Activated T-helper 2 cell treated with anti-CD3 and anti-CD28 coated beads, Interferon-gamma antibody, Interleukin-2, Interleukin-4, amounts not matched to agents 10 μg/mL and 5 μg/mL and 100 μg/mL, durations not matched to agents 14 hours and 24 hours and 36 hours (primary cell): Measurements from ENCODE around the gene TMEM88. TPM values are rescaled to one million over a fixed set of nuclear protein-coding genes. Genes with fewer than 3 reads are reported as not detected.

Experiments
- DNase-seq: peaks from one replicate; pipeline ENCODE4 v3.0.0; 2021; ENCODE audit warnings: low spot score
- H3K27ac Mint-ChIP-seq: one replicate; pipeline ENCODE4 v1.8.0; 2021; ENCODE audit warnings: mixed read lengths
- H3K27me3 Mint-ChIP-seq: one replicate; pipeline ENCODE4 v1.8.0; 2021; ENCODE audit warnings: low read depth, mixed read lengths
- H3K36me3 Mint-ChIP-seq: one replicate; pipeline ENCODE4 v1.8.0; 2021; ENCODE audit warnings: low read depth, mixed read lengths
- H3K4me1 Mint-ChIP-seq: one replicate; pipeline ENCODE4 v1.8.0; 2021; ENCODE audit warnings: low read depth, mixed read lengths
- H3K4me3 Mint-ChIP-seq: one replicate; pipeline ENCODE4 v1.8.0; 2021; ENCODE audit warnings: low read depth, mild to moderate bottlenecking, moderate library complexity, mixed read lengths
- H3K9me3 Mint-ChIP-seq: one replicate; pipeline ENCODE4 v1.8.0; 2021; ENCODE audit warnings: mixed read lengths
- intact Hi-C: fragments of 100-400 bp; cut with micrococcal nuclease; formaldehyde crosslinking; loops from one replicate; pipeline ENCODE4 v1.15.1; 2023
- total RNA-seq: library from RNA; stranded (reverse); gene quantifications from 2 replicates; pipeline ENCODE4 v1.2.3, GENCODE V29; 2022

The TMEM88 gene
- total RNA-seq, 1 donor from 2014 or later: 4.1 TPM

GRCh38 chr17:7822126-7822525 lies 32.7 kb upstream of the TMEM88 start:
- no peak overlapping the region for H3K27ac Mint-ChIP-seq
- H3K4me3 Mint-ChIP-seq: no peak overlapping the region
- H3K4me1 Mint-ChIP-seq: peaks cover 8% of the 10 kb centered on the region
- intact Hi-C loops: loop anchor here (1.0 kb wide), 2 partner anchors 12 to 29 kb away; partner anchors contain the start of gene KDM6B
- DNase-seq: no peak
- H3K27me3 Mint-ChIP-seq: peaks cover 9% of the 10 kb centered on the region
- no peaks in the 10 kb centered on the region for H3K9me3 Mint-ChIP-seq
- H3K36me3 Mint-ChIP-seq: no peaks in the 10 kb centered on the region

DNA sequence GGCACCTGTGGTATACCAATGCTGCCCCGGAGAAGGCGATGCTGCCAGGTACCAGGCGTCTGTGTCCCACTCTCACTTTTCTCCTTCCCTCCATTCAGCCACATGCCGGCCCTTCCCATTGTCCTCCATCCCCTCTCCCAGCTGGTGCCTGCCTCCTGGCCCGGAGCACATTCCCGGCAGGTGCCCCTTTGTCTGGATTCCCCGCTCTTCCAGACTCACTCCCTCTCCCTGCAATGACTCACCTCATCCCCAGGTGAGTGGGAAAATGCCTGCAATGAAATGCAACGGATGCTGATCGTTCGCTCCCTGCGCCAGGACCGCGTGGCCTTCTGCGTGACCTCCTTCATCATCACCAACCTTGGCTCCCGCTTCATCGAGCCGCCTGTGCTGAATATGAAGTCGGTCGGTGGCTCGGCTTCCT lies 31.3 kb upstream of the TMEM88 start:
- Mint-ChIP-seq H3K4me3 (no peak overlapping the region), H3K27me3 (peaks cover 18% of the 10 kb centered on the region), H3K36me3 (no peaks in the 10 kb centered on the region), H3K27ac (no peak overlapping the region), H3K9me3 (no peaks in the 10 kb centered on the region), H3K4me1 (peaks cover 8% of the 10 kb centered on the region)
- intact Hi-C loops: no loop called here
- no peak for DNase-seq

DNA sequence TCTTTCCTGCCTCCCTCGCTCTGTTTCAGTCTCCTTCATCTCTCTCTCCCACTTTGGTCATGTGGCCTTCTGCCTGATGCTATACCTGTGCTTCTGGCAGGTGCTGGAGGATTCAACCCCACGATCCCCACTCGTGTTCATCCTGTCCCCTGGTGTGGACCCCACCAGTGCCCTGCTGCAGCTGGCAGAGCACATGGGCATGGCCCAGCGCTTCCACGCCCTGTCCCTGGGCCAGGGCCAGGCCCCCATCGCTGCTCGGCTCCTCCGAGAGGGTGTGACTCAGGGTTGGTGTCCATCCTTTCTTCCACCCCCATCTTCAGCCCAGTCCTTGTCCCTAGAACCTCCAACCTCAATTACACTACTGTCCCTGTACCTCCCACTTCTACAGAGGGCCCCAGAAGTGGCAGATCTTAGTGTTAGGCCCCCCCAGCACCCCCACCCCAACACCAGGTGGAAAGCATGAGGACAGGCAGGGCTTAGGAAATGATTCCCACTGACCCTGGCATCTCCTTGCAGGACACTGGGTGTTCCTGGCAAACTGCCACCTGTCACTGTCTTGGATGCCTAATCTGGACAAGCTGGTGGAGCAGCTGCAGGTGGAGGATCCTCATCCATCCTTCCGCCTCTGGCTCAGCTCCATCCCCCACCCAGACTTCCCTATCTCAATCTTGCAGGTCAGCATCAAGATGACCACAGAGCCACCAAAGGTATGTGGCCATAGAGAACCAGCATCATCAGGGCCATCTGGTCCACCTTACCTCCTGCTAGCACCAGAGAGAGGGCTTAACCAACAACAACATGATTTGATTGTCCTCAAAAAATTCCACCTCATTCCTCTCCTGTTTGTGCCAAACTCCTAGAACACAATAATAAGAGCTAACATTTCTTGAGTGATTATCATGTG lies 30.6 kb upstream of the TMEM88 start:
- H3K36me3 Mint-ChIP-seq: no peaks in the 10 kb centered on the region
- H3K27ac Mint-ChIP-seq: no peak overlapping the region
- intact Hi-C loops: no loop called here
- DNase-seq: no peak
- H3K4me3 Mint-ChIP-seq: no peak overlapping the region
- H3K27me3 Mint-ChIP-seq: peaks cover 19% of the 10 kb centered on the region
- no peaks in the 10 kb centered on the region for H3K9me3 Mint-ChIP-seq
- H3K4me1 Mint-ChIP-seq: peaks cover 8% of the 10 kb centered on the region

DNA sequence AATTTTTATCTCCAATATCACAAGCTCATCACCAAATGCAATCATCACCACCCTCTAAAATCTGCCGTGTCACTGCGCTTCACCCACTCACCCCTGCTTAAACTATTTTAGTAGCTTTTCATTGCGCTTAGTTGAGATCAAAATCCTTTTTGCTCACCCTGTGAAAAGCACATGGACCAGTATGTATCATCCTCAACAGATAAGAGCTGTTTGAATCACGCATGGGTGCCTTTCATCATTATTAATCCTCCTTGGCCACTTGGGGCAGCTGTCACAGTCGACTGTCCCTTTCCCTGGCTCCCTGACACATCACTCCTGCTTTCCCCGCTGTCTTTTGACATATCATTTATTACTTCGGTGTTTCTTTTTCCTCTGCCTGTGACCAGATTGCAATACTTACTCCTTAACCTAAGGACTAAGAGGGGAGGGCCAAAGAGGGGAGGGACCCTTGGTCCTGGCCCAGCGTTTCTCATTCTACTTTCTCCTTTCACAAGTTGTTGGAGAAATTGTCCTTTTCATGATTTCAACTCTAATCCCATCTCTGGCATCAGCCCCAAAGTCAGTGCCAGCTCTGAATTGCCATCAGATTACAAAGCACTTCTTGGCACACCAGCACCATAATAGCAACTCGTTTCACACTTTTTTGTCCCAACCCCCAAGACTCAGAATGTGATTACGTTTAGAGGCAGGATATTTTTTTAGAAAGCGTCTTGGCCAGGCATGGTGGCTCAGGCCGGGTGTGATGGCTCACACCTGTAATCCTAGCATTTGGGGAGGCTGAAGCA lies 29.5 kb upstream of the TMEM88 start:
- Mint-ChIP-seq H3K9me3 (no peaks in the 10 kb centered on the region), H3K4me1 (peaks cover 8% of the 10 kb centered on the region), H3K27ac (no peak overlapping the region), H3K36me3 (no peaks in the 10 kb centered on the region), H3K27me3 (peaks cover 25% of the 10 kb centered on the region), H3K4me3 (no peak overlapping the region)
- DNase-seq: no peak
- intact Hi-C loops: no loop called here

GRCh38 chr17:7830616-7831015 lies 24.2 kb upstream of the TMEM88 start:
- H3K9me3 Mint-ChIP-seq: no peaks in the 10 kb centered on the region
- peaks cover 9% of the 10 kb centered on the region for H3K4me1 Mint-ChIP-seq
- intact Hi-C loops: loop anchor here (10.0 kb wide), 1 partner anchor 346 kb away; the partner anchor contains the start of genes POLR2A and SLC35G6
- H3K4me3 Mint-ChIP-seq: no peak overlapping the region
- no peaks in the 10 kb centered on the region for H3K36me3 Mint-ChIP-seq
- no peak overlapping the region for H3K27ac Mint-ChIP-seq
- DNase-seq: no peak
- peaks cover 29% of the 10 kb centered on the region for H3K27me3 Mint-ChIP-seq

DNA sequence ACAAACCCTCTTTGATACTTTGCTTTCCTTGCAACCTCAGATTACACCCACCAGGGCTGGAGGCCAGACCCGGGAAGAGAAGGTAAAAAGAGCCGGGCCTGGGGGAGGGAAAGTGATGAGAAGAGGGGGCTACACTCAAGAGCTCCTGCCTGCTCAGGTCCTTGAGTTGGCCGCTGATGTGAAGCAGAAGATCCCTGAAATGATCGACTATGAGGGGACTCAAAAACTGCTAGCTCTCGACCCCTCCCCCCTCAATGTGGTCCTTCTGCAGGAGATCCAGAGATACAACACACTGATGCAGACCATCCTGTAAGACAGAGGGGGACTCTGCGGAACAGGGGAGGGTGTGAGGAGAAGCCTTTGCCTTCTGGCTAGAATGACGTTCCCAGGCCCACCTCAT lies 23.6 kb upstream of the TMEM88 start:
- Mint-ChIP-seq H3K4me1 (peaks cover 9% of the 10 kb centered on the region), H3K36me3 (no peaks in the 10 kb centered on the region), H3K27ac (no peak overlapping the region), H3K4me3 (no peak overlapping the region), H3K27me3 (peaks cover 29% of the 10 kb centered on the region), H3K9me3 (no peaks in the 10 kb centered on the region)
- intact Hi-C loops: loop anchor here (10.0 kb wide), 1 partner anchor 346 kb away; the partner anchor contains the start of genes POLR2A and SLC35G6
- DNase-seq: no peak

- DNase-seq: no peak
- no peaks in the 10 kb centered on the region for H3K36me3 Mint-ChIP-seq
- peaks cover 20% of the 10 kb centered on the region for H3K4me1 Mint-ChIP-seq
- H3K4me3 Mint-ChIP-seq: no peak overlapping the region
- intact Hi-C loops: loop anchor here (10.0 kb wide), 1 partner anchor 348 kb away; the partner anchor contains the start of genes POLR2A and SLC35G6
- no peaks in the 10 kb centered on the region for H3K9me3 Mint-ChIP-seq
- peaks cover 21% of the 10 kb centered on the region for H3K27me3 Mint-ChIP-seq
- H3K27ac Mint-ChIP-seq: no peak overlapping the region
These were observed 22.4 kb upstream of the TMEM88 start for GRCh38 chr17:7832431-7832830.

DNA sequence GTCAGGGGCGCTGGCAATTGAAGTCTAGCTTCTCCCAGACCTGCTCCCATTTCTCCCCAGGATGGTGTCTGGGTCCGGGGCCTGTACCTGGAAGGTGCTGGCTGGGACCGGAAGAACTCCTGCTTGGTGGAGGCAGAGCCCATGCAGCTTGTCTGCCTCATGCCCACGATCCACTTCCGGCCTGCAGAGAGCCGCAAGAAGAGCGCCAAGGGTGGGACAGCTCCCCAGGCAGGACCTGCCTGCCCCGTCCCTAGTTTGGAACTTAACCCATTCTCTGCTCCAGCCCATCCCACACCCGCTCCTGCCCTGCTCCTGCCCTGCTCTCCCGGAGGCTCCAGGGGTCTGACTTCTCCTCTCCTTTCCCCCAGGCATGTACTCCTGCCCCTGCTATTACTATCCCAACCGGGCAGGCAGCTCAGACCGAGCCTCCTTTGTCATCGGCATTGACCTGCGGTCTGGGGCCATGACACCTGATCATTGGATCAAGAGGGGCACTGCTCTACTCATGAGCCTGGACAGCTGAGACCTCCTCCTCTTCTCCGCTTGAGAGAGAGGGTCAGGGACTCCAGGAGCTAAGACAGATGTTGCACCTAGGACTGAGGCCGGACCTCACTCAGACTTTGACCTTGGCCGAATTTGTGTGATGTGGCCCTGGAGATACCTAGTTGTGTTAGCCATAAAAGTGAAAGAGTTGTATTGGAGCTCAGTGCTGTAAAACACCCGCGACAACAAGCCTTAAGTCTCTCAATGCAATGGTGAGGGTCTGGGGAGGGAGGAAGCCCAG lies 21.7 kb upstream of the TMEM88 start:
- Mint-ChIP-seq H3K36me3 (no peaks in the 10 kb centered on the region), H3K4me3 (peak overlapping the region; percentile 91), H3K27me3 (peaks cover 15% of the 10 kb centered on the region), H3K4me1 (peaks cover 24% of the 10 kb centered on the region), H3K9me3 (no peaks in the 10 kb centered on the region), H3K27ac (peak overlapping the region; percentile 55)
- intact Hi-C loops: loop anchor here (10.0 kb wide), 1 partner anchor 348 kb away; the partner anchor contains the start of genes POLR2A and SLC35G6
- no peak for DNase-seq

DNA sequence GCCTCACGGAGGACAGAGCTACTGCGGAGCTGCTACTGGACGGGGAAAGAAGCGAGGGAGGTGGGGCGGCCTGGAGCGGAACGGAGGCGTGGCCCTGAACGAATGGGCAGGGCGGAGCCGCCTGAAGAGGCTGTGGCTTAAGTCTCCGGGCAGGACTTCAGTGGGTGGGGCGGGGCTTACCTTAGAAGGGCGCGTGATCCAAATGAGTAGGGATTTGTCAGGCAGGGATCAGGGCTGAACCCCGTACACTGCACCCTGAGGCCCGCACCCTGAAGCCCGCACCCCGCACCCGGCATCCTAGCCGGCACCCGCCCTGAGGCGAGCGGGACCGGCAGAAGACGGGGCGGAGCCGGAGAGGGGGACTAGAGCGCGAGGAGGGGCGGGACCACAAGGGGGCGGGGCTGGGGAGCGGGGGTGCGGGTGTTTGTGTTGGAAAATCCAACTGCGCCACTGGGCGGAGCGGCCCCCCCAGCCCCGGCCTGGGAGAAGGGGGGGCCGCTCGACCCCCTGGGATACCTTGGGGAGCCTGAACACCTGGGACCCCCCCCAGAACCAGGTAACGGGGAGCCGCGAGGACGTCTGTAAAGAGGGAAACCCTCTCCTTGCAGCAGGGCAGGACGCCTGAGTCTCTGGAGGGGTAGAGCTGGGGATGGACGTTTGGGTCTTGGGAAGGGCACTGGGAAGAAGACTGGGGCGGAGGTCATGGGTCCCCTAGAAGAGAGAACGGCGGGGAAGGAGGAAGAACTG lies 20.9 kb upstream of the TMEM88 start, which contains the start of gene KDM6B:
TSS of gene KDM6B (plus strand) at position 423 of the 747 bp plus-strand sequence. CDS start 11,338 bp downstream, outside the sequence.
- DNase-seq: peak; percentile 87
- intact Hi-C loops: loop anchor here (1.0 to 10.0 kb wide), 4 partner anchors 12 to 349 kb away; partner anchors contain the start of genes POLR2A and SLC35G6
- Mint-ChIP-seq H3K9me3 (no peaks in the 10 kb centered on the region), H3K36me3 (no peaks in the 10 kb centered on the region), H3K4me1 (peaks cover 29% of the 10 kb centered on the region), H3K27ac (peak within 1 kb of the TSS; percentile 89), H3K4me3 (peak within 1 kb of the TSS; percentile 91), H3K27me3 (peaks cover 15% of the 10 kb centered on the region)

DNA sequence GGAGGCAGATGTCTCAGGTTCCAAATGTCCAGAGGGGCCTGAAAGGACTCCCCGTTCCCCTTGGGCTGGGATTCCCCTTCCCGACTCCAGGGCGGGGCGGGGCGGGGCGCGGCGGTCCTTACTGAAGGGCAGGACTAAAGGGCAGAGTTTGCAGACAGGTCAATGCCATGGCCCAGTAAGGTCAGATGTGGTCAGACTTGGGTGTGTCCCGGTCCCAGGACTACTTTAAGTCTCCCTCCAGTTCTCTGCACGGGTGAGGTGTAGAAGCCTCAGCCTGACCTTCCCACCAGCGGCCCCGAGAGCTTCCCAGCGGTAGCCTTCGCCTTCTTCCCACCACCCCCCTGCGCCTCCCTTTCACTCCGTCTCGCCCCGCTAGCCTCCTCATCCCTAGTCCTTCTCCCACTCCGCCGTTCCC lies 20.3 kb upstream of the TMEM88 start:
- H3K4me1 Mint-ChIP-seq: peaks cover 35% of the 10 kb centered on the region
- no peaks in the 10 kb centered on the region for H3K36me3 Mint-ChIP-seq
- peaks cover 11% of the 10 kb centered on the region for H3K27me3 Mint-ChIP-seq
- DNase-seq: no peak
- no peaks in the 10 kb centered on the region for H3K9me3 Mint-ChIP-seq
- peak overlapping the region; percentile 91 for H3K4me3 Mint-ChIP-seq
- intact Hi-C loops: loop anchor here (1.0 to 10.0 kb wide), 4 partner anchors 12 to 350 kb away; partner anchors contain the start of genes POLR2A and SLC35G6
- H3K27ac Mint-ChIP-seq: peak overlapping the region; percentile 89

DNA sequence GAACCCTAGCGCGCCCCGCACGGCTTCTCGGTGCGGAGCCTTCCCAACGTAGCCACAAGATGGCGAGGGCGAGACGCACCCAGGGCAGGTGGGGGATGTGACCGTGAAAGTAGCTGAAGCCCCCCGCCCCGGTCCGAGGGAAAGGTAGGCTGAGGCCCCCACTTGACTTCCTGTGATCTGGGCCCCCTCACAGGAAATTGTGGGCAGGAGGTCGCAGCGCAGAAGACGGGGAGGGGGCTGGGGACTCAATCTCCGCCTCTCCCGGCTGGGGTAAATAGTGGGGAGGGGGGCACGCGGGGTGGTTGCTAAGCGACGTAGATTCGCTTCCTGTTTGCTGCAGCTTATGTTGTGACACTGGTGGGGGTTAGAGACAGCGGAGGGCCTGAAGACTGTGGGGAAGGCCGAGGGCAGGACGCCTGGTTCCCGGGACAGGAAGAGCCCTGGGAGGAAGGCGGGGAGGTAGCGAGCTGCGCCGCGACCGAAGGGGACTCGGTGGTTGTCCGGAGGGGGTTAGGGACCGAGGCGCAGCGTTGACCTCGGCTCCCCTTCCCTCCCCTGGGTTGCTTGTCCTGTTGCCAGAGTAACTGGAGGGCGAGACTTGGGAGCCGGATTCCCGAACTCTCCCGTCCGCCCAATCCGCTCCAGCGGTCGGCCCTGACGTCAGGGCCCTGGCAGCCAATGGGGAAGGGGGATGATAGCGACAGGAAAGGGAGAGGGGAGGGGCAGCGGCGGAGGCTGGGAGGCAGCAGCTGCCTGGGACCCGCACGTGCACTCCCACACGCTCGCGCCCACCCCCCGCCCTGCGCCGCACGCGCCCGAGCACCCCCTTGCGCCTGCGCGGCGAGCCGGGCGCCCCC lies 19.7 kb upstream of the TMEM88 start:
- intact Hi-C loops: loop anchor here (1.0 to 10.0 kb wide), 7 partner anchors 9 to 350 kb away; partner anchors contain the start of genes NAA38, POLR2A and SLC35G6
- peak; percentile 80 for DNase-seq
- Mint-ChIP-seq H3K36me3 (peaks cover 4% of the 10 kb centered on the region), H3K27ac (peak overlapping the region; percentile 89), H3K9me3 (no peaks in the 10 kb centered on the region), H3K27me3 (peaks cover 11% of the 10 kb centered on the region), H3K4me1 (peaks cover 42% of the 10 kb centered on the region), H3K4me3 (peak overlapping the region; percentile 91)
